Measurements from ENCODE around the gene SPCS2. TPM values are rescaled to one million over a fixed set of nuclear protein-coding genes. Genes with fewer than 3 reads are reported as not detected.
A peak's percentile ranks its signal among the peaks of the same experiment; 100 is the strongest.

SPCS2 gene
- total RNA-seq, result 100 to 1,000 TPM; 143 to 195 TPM

- Mint-ChIP-seq H3K4me1 (peaks cover 33% of the 10 kb centered on the region), H3K36me3 (ENCODE audit: low read depth) (peaks cover 65% of the 10 kb centered on the region), H3K4me3 (peak within 1 kb of the TSS; percentile 92), H3K27me3 (no peaks in the 10 kb centered on the region), H3K27ac (peak within 1 kb of the TSS; percentile 98), H3K9me3 (no peaks in the 10 kb centered on the region)
- ATAC-seq (replicated peaks), result peak; percentile 99
These were observed at the start of gene SPCS2, which contains the start of gene XRRA1 for GRCh38 chr11:74948898-74949752. Gene SPCS2, plus strand, starts transcription at chr11:74949266. Its CDS starts 20 bp downstream, at chr11:74949286. Gene XRRA1, minus strand, starts transcription at chr11:74949091. Its CDS starts 8,213 bp downstream, at chr11:74940878.

- H3K4me1 Mint-ChIP-seq, result no peaks in the 10 kb centered on the region
- H3K4me3 Mint-ChIP-seq, result no peak overlapping the region
- peaks cover 82% of the 10 kb centered on the region for H3K36me3 Mint-ChIP-seq (ENCODE audit: low read depth)
- ATAC-seq (replicated peaks), result no peak
- peaks cover 32% of the 10 kb centered on the region for H3K9me3 Mint-ChIP-seq
- H3K27me3 Mint-ChIP-seq, result no peaks in the 10 kb centered on the region
- H3K27ac Mint-ChIP-seq, result no peak overlapping the region
These were observed 46.7 kb upstream of the SPCS2 start for GRCh38 chr11:74902342-74902741.

- H3K27ac Mint-ChIP-seq, result peak overlapping the region; percentile 21
- no peaks in the 10 kb centered on the region for H3K27me3 Mint-ChIP-seq
- no peaks in the 10 kb centered on the region for H3K4me1 Mint-ChIP-seq
- no peak overlapping the region for H3K4me3 Mint-ChIP-seq
- peaks cover 87% of the 10 kb centered on the region for H3K36me3 Mint-ChIP-seq (ENCODE audit: low read depth)
- H3K9me3 Mint-ChIP-seq, result peaks cover 16% of the 10 kb centered on the region
- ATAC-seq (replicated peaks), result no peak
These were observed 43.7 kb upstream of the SPCS2 start for GRCh38 chr11:74905326-74905725.

- Mint-ChIP-seq H3K4me3 (no peak overlapping the region), H3K4me1 (no peaks in the 10 kb centered on the region), H3K9me3 (no peaks in the 10 kb centered on the region), H3K36me3 (ENCODE audit: low read depth) (peaks cover 73% of the 10 kb centered on the region), H3K27ac (peak overlapping the region; percentile 58), H3K27me3 (no peaks in the 10 kb centered on the region)
- ATAC-seq (replicated peaks), result no peak
These were observed 39.7 kb upstream of the SPCS2 start for GRCh38 chr11:74909385-74909784.

DNA sequence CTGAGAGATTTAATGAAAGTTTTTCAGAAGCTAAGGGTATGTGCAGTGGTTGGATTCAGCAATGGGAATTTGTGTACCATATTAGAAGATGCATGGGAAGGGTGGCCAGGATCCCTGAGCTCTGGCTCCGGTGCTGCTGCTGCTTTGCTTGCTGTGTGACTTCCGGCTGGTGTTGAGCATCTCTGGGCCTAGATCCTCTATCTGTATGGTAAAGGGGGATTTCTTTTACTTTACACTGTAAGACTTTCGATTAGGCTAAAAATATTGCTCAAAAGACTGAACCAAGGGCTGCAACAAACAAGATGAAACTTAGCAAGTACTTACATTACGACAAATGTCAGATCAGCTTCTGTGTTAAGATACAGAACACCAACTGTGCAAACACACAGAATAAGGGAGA, 39.3 kb upstream of the SPCS2 start:
- H3K36me3 Mint-ChIP-seq (ENCODE audit: low read depth), result peaks cover 73% of the 10 kb centered on the region
- ATAC-seq (replicated peaks), result no peak
- no peaks in the 10 kb centered on the region for H3K4me1 Mint-ChIP-seq
- H3K27me3 Mint-ChIP-seq, result no peaks in the 10 kb centered on the region
- no peaks in the 10 kb centered on the region for H3K9me3 Mint-ChIP-seq
- H3K4me3 Mint-ChIP-seq, result no peak overlapping the region
- no peak overlapping the region for H3K27ac Mint-ChIP-seq

DNA sequence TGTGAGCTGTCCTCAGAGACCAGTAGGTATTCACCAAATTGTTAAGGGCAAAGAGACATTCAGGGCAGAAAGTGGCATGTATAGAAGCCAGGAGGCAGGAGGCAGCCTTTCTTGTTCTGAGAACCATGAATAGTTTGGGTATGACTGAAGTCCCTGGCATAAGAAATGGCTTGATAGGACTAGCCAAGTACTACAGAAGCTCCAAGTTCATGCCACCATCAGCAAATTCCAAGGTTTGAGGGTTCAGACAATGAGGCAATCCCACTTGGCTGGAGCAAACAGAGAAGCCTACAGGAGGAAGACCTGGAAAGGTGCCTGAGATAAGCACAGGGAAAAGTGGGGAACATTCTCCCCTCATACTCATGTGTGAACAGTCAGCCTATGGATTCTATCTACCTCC, 25.9 kb upstream of the SPCS2 start:
- H3K27ac Mint-ChIP-seq, result no peak overlapping the region
- peaks cover 45% of the 10 kb centered on the region for H3K36me3 Mint-ChIP-seq (ENCODE audit: low read depth)
- no peak overlapping the region for H3K4me3 Mint-ChIP-seq
- peaks cover 10% of the 10 kb centered on the region for H3K4me1 Mint-ChIP-seq
- H3K27me3 Mint-ChIP-seq, result no peaks in the 10 kb centered on the region
- no peaks in the 10 kb centered on the region for H3K9me3 Mint-ChIP-seq
- ATAC-seq (replicated peaks), result no peak

DNA sequence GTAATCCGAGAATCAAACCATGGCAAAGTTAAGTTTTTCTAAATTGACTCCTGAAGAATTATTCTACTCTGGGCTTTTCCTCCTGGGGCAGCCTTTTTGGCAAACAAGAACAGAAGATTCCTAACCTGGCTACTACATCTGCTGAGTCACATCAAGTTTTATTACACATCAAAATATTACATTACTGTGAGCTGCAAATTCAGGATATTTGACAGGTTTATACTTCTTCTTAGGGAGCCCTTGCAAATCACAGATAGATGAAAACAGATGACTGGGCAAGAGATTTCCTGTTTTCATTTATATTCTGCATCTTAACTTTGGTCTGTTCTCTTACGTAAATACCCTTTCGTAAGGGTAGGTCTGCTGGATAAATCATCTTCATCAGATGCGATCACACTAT, 23.8 kb upstream of the SPCS2 start:
- H3K4me3 Mint-ChIP-seq, result peak overlapping the region; percentile 32
- H3K9me3 Mint-ChIP-seq, result no peaks in the 10 kb centered on the region
- H3K27ac Mint-ChIP-seq, result peak overlapping the region; percentile 49
- peaks cover 23% of the 10 kb centered on the region for H3K36me3 Mint-ChIP-seq (ENCODE audit: low read depth)
- no peaks in the 10 kb centered on the region for H3K27me3 Mint-ChIP-seq
- H3K4me1 Mint-ChIP-seq, result peaks cover 10% of the 10 kb centered on the region
- no peak for ATAC-seq (replicated peaks)

GRCh38 chr11:74926304-74927030, 22.6 kb upstream of the SPCS2 start:
- H3K9me3 Mint-ChIP-seq, result no peaks in the 10 kb centered on the region
- no peaks in the 10 kb centered on the region for H3K27me3 Mint-ChIP-seq
- peak overlapping the region; percentile 49 for H3K27ac Mint-ChIP-seq
- peaks cover 10% of the 10 kb centered on the region for H3K4me1 Mint-ChIP-seq
- peak; percentile 92 for ATAC-seq (replicated peaks)
- H3K4me3 Mint-ChIP-seq, result peak overlapping the region; percentile 32
- H3K36me3 Mint-ChIP-seq (ENCODE audit: low read depth), result peaks cover 13% of the 10 kb centered on the region

DNA sequence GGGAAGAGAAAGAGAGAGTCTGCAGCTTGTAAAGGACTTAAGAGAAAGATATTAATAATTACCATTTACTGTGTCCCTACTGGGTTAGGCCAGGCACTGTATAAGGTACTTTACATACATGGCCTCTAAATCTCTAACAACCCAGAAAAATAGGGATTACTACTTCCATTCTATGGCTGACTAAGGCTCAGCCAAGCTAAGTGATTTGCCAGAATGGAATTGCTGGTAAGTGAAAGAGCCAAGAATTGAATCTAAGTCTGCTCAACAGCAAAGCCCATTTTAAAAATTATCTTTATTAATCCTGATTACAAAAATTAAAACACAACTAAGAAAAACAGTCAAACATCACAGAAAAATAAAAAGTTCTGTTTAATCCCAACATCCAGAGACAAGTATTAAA, 21.6 kb upstream of the SPCS2 start:
- H3K27me3 Mint-ChIP-seq, result no peaks in the 10 kb centered on the region

DNA sequence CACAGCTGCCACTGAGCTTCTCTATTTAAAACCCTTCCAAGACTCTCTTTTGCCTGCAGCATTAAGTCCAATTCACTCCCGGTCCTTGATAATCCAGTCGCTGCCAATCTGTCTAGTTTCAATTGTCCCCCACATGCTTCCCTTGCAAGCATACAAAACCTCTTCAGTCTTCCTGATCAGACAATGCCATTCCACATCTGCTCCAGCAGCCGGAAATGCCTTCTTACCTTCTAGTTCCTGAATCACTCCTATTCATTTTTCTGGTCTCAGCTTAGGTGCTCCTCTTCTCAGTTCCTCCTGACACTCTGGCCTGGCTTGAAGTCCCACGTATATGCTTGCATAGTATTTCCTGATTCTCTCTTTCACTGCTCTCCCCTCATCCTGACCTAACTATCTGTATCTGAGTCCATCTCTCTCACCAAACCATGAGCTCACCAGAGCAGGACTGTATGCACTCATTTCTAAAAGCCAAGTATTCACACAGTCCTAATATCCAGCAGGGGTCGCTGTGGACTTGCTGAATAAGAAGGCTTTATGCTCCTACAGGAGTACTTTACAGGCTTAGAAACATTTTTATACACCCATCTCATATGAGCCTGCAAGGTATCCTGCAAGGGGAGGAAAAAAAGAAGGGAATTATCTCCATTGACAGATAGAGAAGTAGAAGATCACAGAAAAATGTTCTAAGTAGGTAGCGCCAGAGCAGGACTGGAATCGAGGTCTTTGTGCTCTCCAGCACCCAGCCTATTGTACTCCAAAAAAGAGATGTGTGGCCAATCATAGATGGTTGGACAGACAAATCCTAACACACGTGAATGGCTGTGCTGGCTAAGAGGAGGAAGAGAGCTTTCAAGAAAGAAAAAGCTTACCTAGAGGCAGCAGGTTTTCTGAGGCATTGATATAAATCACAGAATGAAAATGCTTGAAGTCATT, 19.4 kb upstream of the SPCS2 start:
- H3K4me1 Mint-ChIP-seq, result peaks cover 18% of the 10 kb centered on the region
- peaks cover 28% of the 10 kb centered on the region for H3K36me3 Mint-ChIP-seq (ENCODE audit: low read depth)
- no peak overlapping the region for H3K27ac Mint-ChIP-seq
- no peaks in the 10 kb centered on the region for H3K9me3 Mint-ChIP-seq
- H3K4me3 Mint-ChIP-seq, result no peak overlapping the region
- peak; percentile 50 for ATAC-seq (replicated peaks)
- H3K27me3 Mint-ChIP-seq, result no peaks in the 10 kb centered on the region

More for the DNA sequence above, 21.6 kb upstream of the SPCS2 start:
- no peak for ATAC-seq (replicated peaks)
- no peaks in the 10 kb centered on the region for H3K9me3 Mint-ChIP-seq
- H3K4me1 Mint-ChIP-seq, result peaks cover 14% of the 10 kb centered on the region
- no peak overlapping the region for H3K4me3 Mint-ChIP-seq
- peaks cover 13% of the 10 kb centered on the region for H3K36me3 Mint-ChIP-seq (ENCODE audit: low read depth)
- H3K27ac Mint-ChIP-seq, result no peak overlapping the region

GRCh38 chr11:74932169-74932568, 16.9 kb upstream of the SPCS2 start:
- Mint-ChIP-seq H3K27ac (peak overlapping the region; percentile 82), H3K9me3 (no peaks in the 10 kb centered on the region), H3K36me3 (ENCODE audit: low read depth) (peaks cover 44% of the 10 kb centered on the region), H3K4me3 (peak overlapping the region; percentile 37), H3K27me3 (no peaks in the 10 kb centered on the region), H3K4me1 (peaks cover 7% of the 10 kb centered on the region)
- peak; percentile 64 for ATAC-seq (replicated peaks)

GRCh38 chr11:74932797-74933196, 16.3 kb upstream of the SPCS2 start:
- H3K4me3 Mint-ChIP-seq, result peak overlapping the region; percentile 37
- no peaks in the 10 kb centered on the region for H3K27me3 Mint-ChIP-seq
- peak; percentile 78 for ATAC-seq (replicated peaks)
- peaks cover 7% of the 10 kb centered on the region for H3K4me1 Mint-ChIP-seq
- no peaks in the 10 kb centered on the region for H3K9me3 Mint-ChIP-seq
- H3K27ac Mint-ChIP-seq, result peak overlapping the region; percentile 82
- peaks cover 45% of the 10 kb centered on the region for H3K36me3 Mint-ChIP-seq (ENCODE audit: low read depth)

- peaks cover 7% of the 10 kb centered on the region for H3K4me1 Mint-ChIP-seq
- peak overlapping the region; percentile 4 for H3K4me3 Mint-ChIP-seq
- no peak for ATAC-seq (replicated peaks)
- H3K27ac Mint-ChIP-seq, result peak overlapping the region; percentile 39
- H3K36me3 Mint-ChIP-seq (ENCODE audit: low read depth), result peaks cover 54% of the 10 kb centered on the region
- no peaks in the 10 kb centered on the region for H3K9me3 Mint-ChIP-seq
- no peaks in the 10 kb centered on the region for H3K27me3 Mint-ChIP-seq
These were observed 15.3 kb upstream of the SPCS2 start for GRCh38 chr11:74933765-74934164.

GRCh38 chr11:74935285-74935684, 13.8 kb upstream of the SPCS2 start:
- Mint-ChIP-seq H3K9me3 (no peaks in the 10 kb centered on the region), H3K27ac (peak overlapping the region; percentile 21), H3K4me3 (no peak overlapping the region), H3K4me1 (peaks cover 7% of the 10 kb centered on the region), H3K36me3 (ENCODE audit: low read depth) (peaks cover 69% of the 10 kb centered on the region), H3K27me3 (no peaks in the 10 kb centered on the region)
- no peak for ATAC-seq (replicated peaks)
